Hematopoietic multipotent progenitor cell treated with erythropoietin and hydrocortisone succinate and interleukin-3 and kit ligand, for 15 days (in vitro differentiated cells): ENCODE data around the gene VAC14.
"Not testable (repeated sequence)": the region's sequence is repeated elsewhere in the genome, so short reads cannot be mapped to it uniquely, and the experiment has no call there.

Source experiments
- DNase-seq: peaks from one replicate; pipeline ENCODE4 v3.0.0-alpha.2; 2015; ENCODE audit warnings: low spot score

The VAC14 gene

DNA sequence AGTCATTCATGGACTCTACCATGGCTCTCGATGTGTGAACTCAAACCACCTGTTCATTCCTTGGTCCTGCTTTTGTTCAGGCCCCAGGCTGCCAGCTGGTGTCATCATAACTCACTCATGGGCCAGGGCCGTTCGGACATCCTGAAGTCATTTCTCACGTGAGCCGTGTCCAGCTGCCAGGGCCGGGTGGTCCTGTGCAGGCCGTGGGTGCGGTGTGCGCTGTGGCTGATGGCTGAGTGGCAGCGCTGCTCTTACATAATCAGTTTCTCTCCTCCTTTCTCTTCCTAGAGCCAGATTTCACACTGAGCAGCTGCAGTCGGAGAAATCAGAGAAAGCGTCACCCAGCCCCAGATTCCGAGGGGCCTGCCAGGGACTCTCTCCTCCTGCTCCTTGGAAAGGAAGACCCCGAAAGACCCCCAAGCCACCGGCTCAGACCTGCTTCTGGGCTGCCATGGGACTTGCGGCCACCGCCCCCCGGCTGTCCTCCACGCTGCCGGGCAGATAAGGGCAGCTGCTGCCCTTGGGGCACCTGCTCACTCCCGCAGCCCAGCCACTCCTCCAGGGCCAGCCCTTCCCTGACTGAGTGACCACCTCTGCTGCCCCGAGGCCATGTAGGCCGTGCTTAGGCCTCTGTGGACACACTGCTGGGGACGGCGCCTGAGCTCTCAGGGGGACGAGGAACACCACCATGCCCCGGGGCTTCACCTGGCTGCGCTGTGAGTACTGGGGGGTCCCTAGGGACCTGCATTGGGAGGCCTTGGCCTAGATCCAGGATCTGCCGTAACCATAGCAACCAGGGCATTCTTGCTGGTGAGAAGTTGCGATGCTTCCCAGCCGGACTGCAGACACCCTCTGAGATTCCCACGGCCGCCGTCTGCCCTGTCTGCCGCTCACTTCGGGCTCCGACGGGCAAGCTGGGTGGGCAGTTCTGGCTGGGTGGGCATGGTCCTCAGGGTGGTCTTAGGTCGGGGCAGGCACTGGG, 154.4 kb downstream of the VAC14 start, which contains the start of gene IL34:
Gene IL34 (plus strand): TSS at position 300 of the 982 bp plus-strand sequence. CDS start 389 bp downstream, at position 689.
- no peak for DNase-seq

DNA sequence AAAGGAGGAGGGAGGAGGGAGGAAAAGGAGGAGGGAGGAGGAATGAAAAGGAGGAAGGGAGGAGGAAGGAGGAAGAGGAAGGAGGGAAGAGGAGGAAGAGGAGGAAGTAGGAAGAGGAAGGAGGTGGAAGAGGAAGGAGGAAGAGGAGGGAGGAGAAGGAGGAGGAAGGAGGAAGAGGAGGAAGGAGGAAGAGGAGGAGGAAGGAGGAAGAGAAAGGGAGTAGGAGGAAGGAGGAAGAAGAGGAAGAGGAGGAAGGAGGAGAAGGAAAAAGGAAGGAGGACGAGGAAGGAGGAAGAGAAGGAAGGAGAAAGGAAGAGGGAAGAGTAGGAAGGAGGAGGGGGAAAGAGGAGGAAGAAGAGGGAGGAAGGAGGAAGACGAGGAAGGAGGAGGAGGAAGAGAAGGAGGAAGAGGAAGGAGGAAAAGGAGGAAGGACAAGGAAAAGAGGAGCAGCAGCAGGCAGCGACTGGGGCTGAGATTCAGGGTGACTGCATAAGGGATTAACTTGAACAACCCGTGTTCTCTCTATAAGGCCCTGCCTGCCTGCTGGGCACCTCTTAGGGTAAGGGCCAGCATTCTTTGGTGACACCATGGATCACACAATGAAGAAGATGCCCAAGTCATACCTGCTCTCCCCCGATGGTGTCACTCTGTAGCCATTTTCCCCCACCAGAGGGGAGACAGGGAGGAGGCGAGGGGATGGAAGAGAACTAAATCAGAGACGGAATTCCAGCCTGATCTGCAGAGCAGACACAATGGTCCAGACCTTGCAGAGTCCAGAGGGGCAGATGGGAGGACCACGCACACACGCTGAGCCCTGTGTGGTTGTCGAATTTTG, 156.0 kb downstream of the VAC14 start:
- DNase-seq, result no peak

DNA sequence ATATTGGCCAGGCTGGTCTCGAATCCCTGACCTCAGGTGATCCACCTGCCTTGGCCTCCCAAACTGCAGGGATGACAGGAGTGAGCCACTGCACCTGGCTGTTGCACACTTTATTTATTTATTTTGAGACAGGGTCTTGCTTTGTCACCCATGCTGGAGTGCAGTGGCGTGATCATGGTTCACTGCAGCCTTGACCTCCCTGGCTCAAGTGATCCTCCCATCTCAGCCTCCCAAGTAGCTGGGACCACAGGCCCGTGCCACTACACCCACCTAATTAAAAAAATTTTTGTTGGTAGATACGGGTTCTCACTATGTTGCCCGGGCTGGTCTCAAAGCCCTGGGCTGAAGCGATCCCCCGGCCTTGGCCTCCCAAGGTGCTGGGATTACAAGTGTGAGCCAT, 157.7 kb downstream of the VAC14 start:
- not testable (repeated sequence) for DNase-seq

DNA sequence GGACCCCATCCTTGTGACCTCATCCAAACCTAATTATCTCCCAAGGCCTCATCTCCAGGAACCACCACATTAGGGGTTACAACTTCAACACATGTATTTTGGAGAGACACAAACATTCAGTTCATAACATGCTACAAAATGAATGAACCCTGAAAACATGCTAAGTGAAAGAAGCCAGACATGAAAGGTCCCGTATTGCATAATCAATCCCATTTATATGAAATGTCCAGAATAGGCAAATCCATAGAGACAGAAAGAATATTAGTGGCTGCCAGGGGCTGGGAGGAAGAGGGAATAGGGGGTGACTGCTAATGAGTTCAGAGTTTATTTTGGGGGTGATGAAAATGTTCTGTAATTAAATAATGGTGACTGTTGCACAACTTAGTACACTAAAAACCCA, 158.3 kb downstream of the VAC14 start:
- no peak for DNase-seq

DNA sequence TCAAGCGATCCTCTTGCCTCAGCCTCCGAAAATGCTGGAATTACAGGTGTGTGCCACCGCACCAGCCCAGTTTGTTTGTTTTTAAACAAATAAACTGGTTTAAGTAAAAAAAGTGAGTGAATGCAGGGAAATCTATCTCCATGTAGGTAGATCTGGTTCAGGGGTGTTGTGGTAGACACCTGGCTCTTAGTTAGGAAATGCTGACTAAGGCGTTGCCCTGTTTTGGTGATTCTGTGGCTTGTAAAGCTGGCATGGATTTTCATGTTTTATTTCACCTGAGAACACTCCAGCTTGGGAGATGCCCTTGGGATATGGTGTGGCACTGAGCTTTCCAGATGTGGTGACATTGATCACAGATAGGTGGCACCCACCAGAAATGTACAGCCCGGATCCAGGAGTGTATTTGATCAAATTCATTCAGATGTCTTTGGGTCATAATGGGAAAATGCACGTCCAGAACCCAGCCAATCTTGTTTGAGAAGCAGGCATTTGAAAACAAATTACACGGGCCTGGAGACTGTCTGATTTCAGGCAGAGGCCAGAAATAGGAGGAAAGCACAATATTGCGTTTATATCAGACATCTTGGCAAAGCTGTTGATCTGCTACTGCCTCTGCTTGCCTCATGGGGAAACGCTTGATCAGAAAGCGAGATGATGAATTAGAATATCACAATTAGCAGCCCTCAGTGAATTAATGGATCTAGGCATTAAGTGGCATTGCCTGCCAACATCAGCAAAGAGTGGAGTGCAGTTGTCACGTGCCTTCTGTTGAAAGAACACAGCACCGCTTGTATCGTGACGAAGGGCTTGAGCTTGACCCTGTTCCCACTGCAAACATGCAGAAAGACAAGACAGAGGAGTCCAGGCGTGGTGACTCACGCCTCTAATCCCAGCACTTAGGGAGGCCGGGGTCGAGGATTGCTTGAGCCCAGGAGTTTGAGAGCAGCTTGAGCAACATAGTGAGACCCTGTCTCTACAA, 161.9 kb downstream of the VAC14 start:
- no peak for DNase-seq
